Glutamatergic neuron (in vitro differentiated cells): ENCODE data around the gene DCN. TPM values are rescaled to one million over a fixed set of nuclear protein-coding genes. Genes with fewer than 3 reads are reported as not detected.

Experiments used
- total RNA-seq: library from RNA; stranded (reverse); fragmentation: NEBNext Ultra II Directional; extraction: Animal tissue kit (Norgen Biotek cat#: 25700); gene quantifications from one replicate; pipeline ENCODE4 v1.2.1, GENCODE V29; 2021; ENCODE audit not compliant: unreplicated experiment

DCN gene
- total RNA-seq, 1 donor from 2014 or later: not detected

Other genes starting within 250 kb of the DCN start
- gene CCER1, start 227.6 kb downstream of the DCN start, total RNA-seq: not detected
- gene EPYC, start 177.8 kb downstream of the DCN start, total RNA-seq: not detected
- not detected for gene KERA, start 124.8 kb downstream of the DCN start, total RNA-seq
- gene LUM, start 71.3 kb downstream of the DCN start, total RNA-seq: not detected